CD1c-positive myeloid dendritic cell (primary cell): ENCODE data around the gene VSNL1.
"Not testable (repeated sequence)": the region's sequence is repeated elsewhere in the genome, so short reads cannot be mapped to it uniquely, and the experiment has no call there.

Experiments
- DNase-seq: peaks from one replicate; pipeline ENCODE4 v3.0.0-alpha.2; 2016; ENCODE audit errors: extremely low spot score

VSNL1 gene

GRCh38 chr2:17542471-17542870 lies 2.0 kb downstream of the VSNL1 start:
- no peak for DNase-seq

GRCh38 chr2:17543131-17543660 lies 2.7 kb downstream of the VSNL1 start:
- DNase-seq: no peak

- no peak for DNase-seq
Measured at GRCh38 chr2:17543848-17544247, 3.4 kb downstream of the VSNL1 start.

GRCh38 chr2:17544256-17544655 lies 3.8 kb downstream of the VSNL1 start:
- DNase-seq: no peak

- no peak for DNase-seq
Measured at GRCh38 chr2:17545680-17546613, 5.5 kb downstream of the VSNL1 start.

- no peak for DNase-seq
Measured at GRCh38 chr2:17547237-17547636, 6.7 kb downstream of the VSNL1 start.

- DNase-seq: no peak
Measured at GRCh38 chr2:17547737-17548136, 7.2 kb downstream of the VSNL1 start.

- no peak for DNase-seq
Measured at GRCh38 chr2:17550907-17551306, 10.4 kb downstream of the VSNL1 start.

- DNase-seq: no peak
Measured at GRCh38 chr2:17555150-17555549, 14.7 kb downstream of the VSNL1 start.

- no peak for DNase-seq
Measured at GRCh38 chr2:17557596-17557995, 17.1 kb downstream of the VSNL1 start.

GRCh38 chr2:17558053-17558452 lies 17.6 kb downstream of the VSNL1 start:
- no peak for DNase-seq

GRCh38 chr2:17558878-17559277 lies 18.4 kb downstream of the VSNL1 start:
- no peak for DNase-seq

- not testable (repeated sequence) for DNase-seq
Measured at GRCh38 chr2:17565726-17566125, 25.2 kb downstream of the VSNL1 start.

- no peak for DNase-seq
Measured at GRCh38 chr2:17571681-17572080, 31.2 kb downstream of the VSNL1 start.

- no peak for DNase-seq
Measured at GRCh38 chr2:17573085-17573803, 32.7 kb downstream of the VSNL1 start.

GRCh38 chr2:17573804-17574175 lies 33.3 kb downstream of the VSNL1 start:
- DNase-seq: no peak

GRCh38 chr2:17574406-17575073 lies 34.0 kb downstream of the VSNL1 start:
- no peak for DNase-seq

- no peak for DNase-seq
Measured at GRCh38 chr2:17576802-17577201, 36.3 kb downstream of the VSNL1 start.

- no peak for DNase-seq
Measured at GRCh38 chr2:17578466-17578928, 38.0 kb downstream of the VSNL1 start.

- no peak for DNase-seq
Measured at GRCh38 chr2:17579605-17580318, 39.3 kb downstream of the VSNL1 start.

- DNase-seq: no peak
Measured at GRCh38 chr2:17580319-17580715, 39.8 kb downstream of the VSNL1 start.
